CD8-positive, alpha-beta memory T cell (primary cell): ENCODE data around the gene ALG2. TPM values are rescaled to one million over a fixed set of nuclear protein-coding genes. Genes with fewer than 3 reads are reported as not detected.

Experiments used
- CTCF ChIA-PET: fragments of 350-600 bp; sonication (Branson Sonifier 250); formaldehyde crosslinking; loops from one replicate; lab custom pipeline; 2021; ENCODE audit warnings: antibody characterized with exemption; lab: Charles Lee
- POLR2A ChIA-PET: fragments of 350-600 bp; sonication (Branson Sonifier 250); formaldehyde crosslinking; loops from one replicate; lab custom pipeline; 2021; ENCODE audit warnings: antibody characterized with exemption; lab: Charles Lee
- DNase-seq, 5 donors: peaks; one replicate each; pipeline versions ENCODE4 v3.0.0 to v3.0.0-alpha.2; 2020 to 2022; ENCODE audit warnings: mixed read lengths in 1 of 5
- H3K27ac ChIP-seq: one replicate; pipeline ENCODE4 v1.7.0; 2013; ENCODE audit warnings: low read depth, mild to moderate bottlenecking, low read length, moderate library complexity
- H3K27me3 ChIP-seq: 2 replicates; pipeline ENCODE4 v1.7.0; 2013; ENCODE audit warnings: low read length, mild to moderate bottlenecking; ENCODE audit not compliant: insufficient read depth, poor library complexity, severe bottlenecking
- H3K36me3 ChIP-seq: 2 replicates; pipeline ENCODE4 v1.7.0; 2013; ENCODE audit warnings: mild to moderate bottlenecking, low read length, moderate library complexity; ENCODE audit not compliant: insufficient read depth
- H3K4me1 ChIP-seq: 2 replicates; pipeline ENCODE4 v1.7.0; 2013; ENCODE audit warnings: mild to moderate bottlenecking, low read length, moderate library complexity; ENCODE audit not compliant: insufficient read depth
- H3K4me3 ChIP-seq: 2 replicates; pipeline ENCODE4 v1.7.0; 2013; ENCODE audit warnings: mild to moderate bottlenecking, low read length
- H3K9me3 ChIP-seq: 2 replicates; pipeline ENCODE4 v1.7.0; 2013; ENCODE audit warnings: mild to moderate bottlenecking, low read length
- H3K27ac Mint-ChIP-seq, 8 donors: one replicate each; pipeline ENCODE4 v1.8.0; 2020 to 2021; ENCODE audit warnings: mixed read lengths in 8 of 8, mild to moderate bottlenecking in 6 of 8, inconsistent platforms in 3 of 8, moderate library complexity in 3 of 8
- H3K27me3 Mint-ChIP-seq, 2 donors: one replicate each; pipeline ENCODE4 v1.8.0; 2020 to 2021; ENCODE audit warnings: mixed read lengths in 2 of 2, mild to moderate bottlenecking in 1 of 2, moderate library complexity in 1 of 2
- H3K36me3 Mint-ChIP-seq, 3 donors: one replicate each; pipeline ENCODE4 v1.8.0; 2020 to 2021; ENCODE audit warnings: mixed read lengths in 3 of 3, inconsistent platforms in 1 of 3, mild to moderate bottlenecking in 1 of 3
- H3K4me1 Mint-ChIP-seq, 3 donors: one replicate each; pipeline ENCODE4 v1.8.0; 2020 to 2021; ENCODE audit warnings: mixed read lengths in 3 of 3, inconsistent platforms in 1 of 3, mild to moderate bottlenecking in 1 of 3
- H3K4me3 Mint-ChIP-seq, 7 donors: one replicate each; pipeline ENCODE4 v1.8.0; 2020 to 2021; ENCODE audit warnings: mixed read lengths in 7 of 7, mild to moderate bottlenecking in 6 of 7, moderate library complexity in 4 of 7, inconsistent platforms in 2 of 7
- H3K9me3 Mint-ChIP-seq, 5 donors: one replicate each; pipeline ENCODE4 v1.8.0; 2020 to 2022; ENCODE audit warnings: mixed read lengths in 5 of 5, mild to moderate bottlenecking in 3 of 5, moderate library complexity in 2 of 5, inconsistent platforms in 1 of 5
- polyA plus RNA-seq: library from polyadenylated mRNA; unstranded; fragments of 300-500 nt; fragmentation: Illumina TruSeq; gene quantifications from one replicate; pipeline ENCODE4 v1.2.3, GENCODE V29; 2021
- total RNA-seq, 2 experiments: library from RNA; stranded (reverse); gene quantifications; one replicate each; pipeline ENCODE4 v1.2.3, GENCODE V29; 2021

Gene ALG2
- total and polyA plus RNA-seq, 3 experiments from 2014 or later: 30.1 to 33.2 (median 31.4) TPM

DNA sequence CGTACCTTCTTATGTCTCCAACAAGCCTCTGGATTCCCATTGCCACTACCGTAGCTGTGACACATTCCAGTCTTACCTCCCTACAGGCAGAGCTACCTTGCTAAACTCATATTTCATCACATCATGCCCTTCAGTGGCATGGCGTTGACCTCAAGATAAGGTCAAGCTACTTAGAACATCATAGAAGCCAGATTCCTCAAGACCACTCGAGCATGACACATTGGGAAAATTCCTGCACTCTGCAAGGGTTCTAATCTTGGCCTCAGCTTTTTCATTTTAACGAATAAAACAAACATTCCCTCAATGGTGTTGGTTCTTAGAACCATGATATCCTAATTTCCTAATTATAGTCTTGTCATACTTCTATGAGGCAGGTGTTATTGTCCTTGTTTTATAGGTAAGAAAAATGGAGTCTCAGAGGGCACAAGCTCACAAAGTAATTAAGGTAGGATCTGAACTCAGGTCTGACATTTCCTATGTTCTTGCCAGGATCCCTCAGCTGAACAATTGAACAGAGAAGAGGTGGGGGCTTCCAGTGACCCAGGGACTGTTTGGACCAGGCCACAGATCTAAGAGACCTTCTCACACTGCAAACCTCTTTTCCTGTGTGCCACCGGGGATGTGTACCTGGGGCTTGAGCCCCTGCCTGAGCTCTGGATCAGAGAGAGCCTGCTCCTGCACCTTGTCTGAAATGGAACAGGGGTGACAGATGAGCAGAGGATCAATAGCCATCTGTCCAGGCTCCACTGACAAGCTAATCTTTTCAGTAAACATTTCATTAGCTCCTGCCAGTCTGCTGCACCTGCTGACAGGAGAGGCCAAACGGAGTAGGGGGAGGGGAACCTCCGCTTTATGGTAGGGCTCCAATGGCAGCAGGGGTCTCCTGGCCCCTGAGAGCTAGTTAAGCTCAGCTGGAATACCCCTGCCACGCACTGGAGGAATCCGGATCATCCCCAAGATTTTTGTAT lies 49.3 kb downstream of the ALG2 start:
- no peaks in the 10 kb centered on the region for H3K9me3 ChIP-seq
- no peak overlapping the region for H3K4me3 Mint-ChIP-seq
- peaks cover 8 to 28% of the 10 kb centered on the region in 2 donors for H3K27me3 Mint-ChIP-seq
- CTCF ChIA-PET: interaction anchor here (0.8 to 1.0 kb wide), 3 partner anchors 9 to 92 kb away, joined by 3 to 4 read pairs (median 3); no protein-coding TSS in a partner anchor
- peaks cover 6% of the 10 kb centered on the region for H3K4me1 ChIP-seq
- H3K4me3 ChIP-seq: no peak overlapping the region
- POLR2A ChIA-PET: no interaction called here
- H3K9me3 Mint-ChIP-seq: no peaks in the 10 kb centered on the region
- H3K36me3 ChIP-seq: no peaks in the 10 kb centered on the region
- DNase-seq: no peak
- no peaks in the 10 kb centered on the region for H3K27me3 ChIP-seq
- H3K27ac Mint-ChIP-seq: no peak overlapping the region
- H3K36me3 Mint-ChIP-seq: no peaks in the 10 kb centered on the region
- H3K4me1 Mint-ChIP-seq: peaks cover 2 to 13% (median 12%) of the 10 kb centered on the region in 3 donors
- H3K27ac ChIP-seq: no peak overlapping the region

DNA sequence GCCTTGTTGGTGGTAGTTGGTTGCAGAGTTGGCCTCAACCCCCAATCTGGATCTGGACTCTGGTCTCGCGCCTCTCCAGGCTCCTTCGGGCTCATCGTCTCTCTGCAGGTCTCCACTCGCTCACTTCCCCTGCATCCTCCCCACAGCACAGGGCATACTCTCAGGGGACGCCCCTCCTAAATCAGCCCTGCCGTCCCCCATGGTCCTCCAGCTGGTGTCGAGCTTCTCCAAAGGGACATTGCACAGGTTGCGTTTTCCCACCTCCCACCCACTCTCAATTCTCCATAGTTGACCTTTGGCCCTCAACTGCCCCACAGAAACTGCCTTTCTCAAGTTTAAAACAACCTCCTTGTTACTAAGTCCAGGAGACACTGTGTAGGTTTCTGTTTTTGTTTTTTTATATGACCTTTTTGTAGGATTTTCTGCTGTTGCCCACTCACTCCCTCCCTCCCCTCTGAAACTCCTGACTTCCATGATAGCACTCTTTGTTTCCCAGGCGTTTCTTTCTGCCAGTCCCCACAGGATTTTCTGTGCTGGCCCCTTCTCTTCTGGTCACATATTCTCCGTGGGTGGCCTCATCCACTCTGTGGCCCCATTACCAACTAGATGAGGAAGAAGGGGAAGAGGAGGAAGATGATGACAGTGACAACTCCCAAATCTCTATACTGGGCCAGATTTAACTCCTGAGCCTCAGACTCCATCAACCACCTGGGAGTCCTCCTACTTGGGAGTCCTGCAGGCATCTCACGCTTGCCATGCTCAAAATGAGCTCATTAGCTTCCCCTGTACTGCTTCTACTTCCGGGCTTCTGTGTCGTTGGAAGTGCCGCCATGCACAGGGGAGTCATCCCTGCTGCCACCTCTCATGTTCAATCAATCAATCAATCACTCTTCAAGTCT lies 50.3 kb downstream of the ALG2 start:
- Histone ChIP-seq H3K4me1 (peaks cover 6% of the 10 kb centered on the region), H3K4me3 (no peak overlapping the region), H3K27ac (no peak overlapping the region), H3K27me3 (no peaks in the 10 kb centered on the region), H3K9me3 (no peaks in the 10 kb centered on the region), H3K36me3 (no peaks in the 10 kb centered on the region)
- no peaks in the 10 kb centered on the region for H3K36me3 Mint-ChIP-seq
- H3K27ac Mint-ChIP-seq: peak overlapping the region in 1 of 8 donors; percentile 15
- no peak for DNase-seq
- H3K27me3 Mint-ChIP-seq: peaks cover 11 to 28% of the 10 kb centered on the region in 2 donors
- no peak overlapping the region for H3K4me3 Mint-ChIP-seq
- H3K4me1 Mint-ChIP-seq: peaks cover 2 to 17% (median 15%) of the 10 kb centered on the region in 3 donors
- POLR2A ChIA-PET: no interaction called here
- no peaks in the 10 kb centered on the region for H3K9me3 Mint-ChIP-seq
- CTCF ChIA-PET: interaction anchor here (0.8 to 1.0 kb wide), 2 partner anchors 8 to 14 kb away, joined by 3 to 4 read pairs; no protein-coding TSS in a partner anchor

DNA sequence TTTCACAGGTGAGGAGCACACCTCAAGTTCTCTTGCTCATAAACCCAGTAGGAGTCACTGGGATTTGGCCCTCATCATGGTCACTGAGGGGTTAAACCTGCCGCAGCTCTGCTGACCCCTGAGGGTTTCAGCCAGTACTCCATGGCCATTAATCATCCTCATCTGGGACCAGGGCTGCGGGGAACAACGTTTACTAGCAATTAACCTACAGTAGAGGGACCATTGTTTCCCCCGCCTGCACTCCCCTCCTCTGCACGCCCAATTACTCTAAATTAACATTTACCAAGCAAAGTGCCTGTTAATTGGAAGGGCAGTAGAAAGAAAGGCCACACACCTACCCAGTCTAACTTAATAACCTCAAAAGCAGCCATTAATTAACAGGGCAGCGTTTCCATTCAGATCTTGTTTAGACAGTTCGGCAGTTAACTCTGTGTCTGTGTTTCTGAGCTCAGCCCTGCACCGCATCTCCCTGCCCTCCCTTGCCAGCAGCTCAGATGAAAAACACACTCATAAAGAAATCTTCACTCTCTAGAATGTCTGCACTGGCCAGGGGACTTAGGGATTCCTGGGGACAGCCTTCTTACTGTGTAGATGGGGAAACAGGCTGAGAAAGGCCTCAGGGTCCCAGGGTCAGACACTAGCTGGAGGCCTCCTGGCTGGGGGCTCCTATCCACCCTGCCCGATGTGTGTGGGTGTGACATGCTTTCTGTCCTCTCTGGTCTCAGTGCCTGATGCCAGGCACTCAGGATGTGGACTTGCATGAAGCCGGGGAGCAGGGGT lies 51.6 kb downstream of the ALG2 start:
- no peak overlapping the region for H3K27ac ChIP-seq
- no peaks in the 10 kb centered on the region for H3K9me3 Mint-ChIP-seq
- no peaks in the 10 kb centered on the region for H3K27me3 ChIP-seq
- POLR2A ChIA-PET: no interaction called here
- H3K4me3 ChIP-seq: no peak overlapping the region
- no peak overlapping the region for H3K4me3 Mint-ChIP-seq
- no peak for DNase-seq
- H3K27me3 Mint-ChIP-seq: peaks cover 11 to 28% of the 10 kb centered on the region in 2 donors
- no peaks in the 10 kb centered on the region for H3K9me3 ChIP-seq
- H3K36me3 Mint-ChIP-seq: no peaks in the 10 kb centered on the region
- H3K36me3 ChIP-seq: no peaks in the 10 kb centered on the region
- no peak overlapping the region for H3K27ac Mint-ChIP-seq
- H3K4me1 Mint-ChIP-seq: peaks cover 2 to 17% (median 15%) of the 10 kb centered on the region in 3 donors
- CTCF ChIA-PET: no interaction called here
- H3K4me1 ChIP-seq: peaks cover 6% of the 10 kb centered on the region

DNA sequence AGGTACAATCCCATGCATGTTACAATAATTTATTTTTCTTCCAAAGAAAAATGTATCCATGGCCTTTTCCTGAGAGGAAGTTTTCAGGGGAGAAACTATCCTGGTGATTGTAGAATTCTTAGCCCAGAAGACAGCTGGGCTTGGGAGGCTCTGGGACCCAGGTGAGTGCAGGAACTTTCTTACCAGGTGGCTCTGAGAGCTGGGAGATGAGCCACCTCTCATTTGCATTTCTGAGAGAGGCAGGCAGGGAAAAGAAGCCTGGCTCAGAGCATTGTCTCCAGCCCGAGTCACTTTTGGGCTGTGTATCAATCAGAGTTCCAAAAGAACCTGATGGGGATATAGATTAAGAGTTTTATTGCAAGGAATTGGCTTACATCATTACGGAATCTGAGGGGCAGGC lies 52.7 kb downstream of the ALG2 start:
- H3K27me3 Mint-ChIP-seq: peaks cover 9 to 28% of the 10 kb centered on the region in 2 donors
- peaks cover 2 to 17% (median 15%) of the 10 kb centered on the region in 3 donors for H3K4me1 Mint-ChIP-seq
- H3K27ac Mint-ChIP-seq: no peak overlapping the region

DNA sequence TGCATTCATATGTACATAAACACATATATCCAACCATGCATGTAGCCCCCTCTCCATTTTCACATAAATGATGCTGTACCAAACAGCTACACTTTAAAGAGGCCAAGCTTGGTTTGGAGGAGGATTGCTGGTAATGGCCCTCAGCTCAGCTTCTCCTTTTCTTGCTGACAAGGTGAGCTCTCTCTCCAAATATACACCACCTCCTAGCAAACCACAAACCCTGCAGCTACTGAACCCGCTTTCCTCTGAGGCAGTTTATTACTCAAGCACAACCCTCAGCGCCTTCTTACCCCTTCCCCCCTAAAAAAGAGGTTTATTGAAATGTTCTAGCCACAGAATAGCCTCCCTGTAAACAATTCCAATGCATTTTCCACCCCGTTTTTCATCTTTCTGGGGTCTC lies 54.0 kb downstream of the ALG2 start:
- POLR2A ChIA-PET: interaction anchor here (0.7 kb wide), 1 partner anchor 59 kb away, joined by 3 read pairs; no protein-coding TSS in a partner anchor
- peaks cover 6% of the 10 kb centered on the region for H3K4me1 ChIP-seq
- H3K4me1 Mint-ChIP-seq: peaks cover 5 to 21% (median 19%) of the 10 kb centered on the region in 3 donors
- no peaks in the 10 kb centered on the region for H3K36me3 ChIP-seq
- H3K9me3 ChIP-seq: no peaks in the 10 kb centered on the region
- DNase-seq: no peak
- H3K9me3 Mint-ChIP-seq: no peaks in the 10 kb centered on the region
- H3K36me3 Mint-ChIP-seq: no peaks in the 10 kb centered on the region
- CTCF ChIA-PET: interaction anchor here (0.9 to 1.9 kb wide), 3 partner anchors 15 to 167 kb away, joined by 3 to 7 read pairs (median 3); no protein-coding TSS in a partner anchor
- H3K27ac Mint-ChIP-seq: no peak overlapping the region
- no peak overlapping the region for H3K4me3 Mint-ChIP-seq
- H3K27me3 ChIP-seq: no peaks in the 10 kb centered on the region
- no peak overlapping the region for H3K4me3 ChIP-seq
- peaks cover 9 to 21% of the 10 kb centered on the region in 2 donors for H3K27me3 Mint-ChIP-seq
- H3K27ac ChIP-seq: no peak overlapping the region

More for the DNA sequence above, 52.7 kb downstream of the ALG2 start:
- Histone ChIP-seq H3K4me1 (peaks cover 6% of the 10 kb centered on the region), H3K27me3 (no peaks in the 10 kb centered on the region), H3K9me3 (no peaks in the 10 kb centered on the region), H3K36me3 (no peaks in the 10 kb centered on the region), H3K27ac (no peak overlapping the region), H3K4me3 (no peak overlapping the region)
- no peak overlapping the region for H3K4me3 Mint-ChIP-seq
- no peak for DNase-seq
- ChIA-PET CTCF (no interaction called here), POLR2A (no interaction called here)
- H3K36me3 Mint-ChIP-seq: no peaks in the 10 kb centered on the region
- H3K9me3 Mint-ChIP-seq: no peaks in the 10 kb centered on the region

DNA sequence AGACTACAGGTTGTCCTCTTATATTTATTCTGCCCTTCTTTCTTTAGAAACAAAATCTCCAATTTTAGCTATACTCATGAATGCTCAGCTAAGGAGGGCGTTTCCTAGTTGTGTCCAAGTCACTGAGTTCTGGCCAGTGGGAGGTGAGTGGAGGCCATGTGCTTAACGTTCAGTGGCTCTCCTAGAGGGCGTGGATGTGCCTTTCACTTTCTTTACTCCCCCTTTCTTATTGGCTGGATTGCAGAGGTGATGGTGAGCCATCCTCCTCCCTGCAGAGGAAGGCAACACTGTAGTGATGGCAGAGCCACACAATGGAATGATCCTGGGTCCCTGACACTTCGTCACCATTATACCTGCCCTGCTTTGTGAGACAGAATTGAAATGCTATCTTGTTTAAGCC lies 54.6 kb downstream of the ALG2 start:
- Mint-ChIP-seq H3K9me3 (no peaks in the 10 kb centered on the region), H3K27me3 (peaks cover 9 to 18% of the 10 kb centered on the region in 2 donors), H3K4me1 (peaks cover 6 to 22% (median 21%) of the 10 kb centered on the region in 3 donors), H3K27ac (no peak overlapping the region), H3K36me3 (no peaks in the 10 kb centered on the region), H3K4me3 (no peak overlapping the region)
- no peak overlapping the region for H3K4me3 ChIP-seq
- no peak for DNase-seq
- H3K27ac ChIP-seq: no peak overlapping the region
- ChIA-PET CTCF (interaction anchor here (1.9 kb wide), 1 partner anchor 18 kb away, joined by 7 read pairs; no protein-coding TSS in a partner anchor), POLR2A (no interaction called here)
- H3K4me1 ChIP-seq: peaks cover 6% of the 10 kb centered on the region
- H3K27me3 ChIP-seq: no peaks in the 10 kb centered on the region
- no peaks in the 10 kb centered on the region for H3K9me3 ChIP-seq
- no peaks in the 10 kb centered on the region for H3K36me3 ChIP-seq
